ENCODE measurements around the gene ALOX12B. TPM values are rescaled to one million over a fixed set of nuclear protein-coding genes. Genes with fewer than 3 reads are reported as not detected.
"Not testable (repeated sequence)": the region's sequence is repeated elsewhere in the genome, so short reads cannot be mapped to it uniquely, and the experiment has no call there.

Gene ALOX12B
- total RNA-seq, 1 donor from 2014 or later: 1.4 TPM

DNA sequence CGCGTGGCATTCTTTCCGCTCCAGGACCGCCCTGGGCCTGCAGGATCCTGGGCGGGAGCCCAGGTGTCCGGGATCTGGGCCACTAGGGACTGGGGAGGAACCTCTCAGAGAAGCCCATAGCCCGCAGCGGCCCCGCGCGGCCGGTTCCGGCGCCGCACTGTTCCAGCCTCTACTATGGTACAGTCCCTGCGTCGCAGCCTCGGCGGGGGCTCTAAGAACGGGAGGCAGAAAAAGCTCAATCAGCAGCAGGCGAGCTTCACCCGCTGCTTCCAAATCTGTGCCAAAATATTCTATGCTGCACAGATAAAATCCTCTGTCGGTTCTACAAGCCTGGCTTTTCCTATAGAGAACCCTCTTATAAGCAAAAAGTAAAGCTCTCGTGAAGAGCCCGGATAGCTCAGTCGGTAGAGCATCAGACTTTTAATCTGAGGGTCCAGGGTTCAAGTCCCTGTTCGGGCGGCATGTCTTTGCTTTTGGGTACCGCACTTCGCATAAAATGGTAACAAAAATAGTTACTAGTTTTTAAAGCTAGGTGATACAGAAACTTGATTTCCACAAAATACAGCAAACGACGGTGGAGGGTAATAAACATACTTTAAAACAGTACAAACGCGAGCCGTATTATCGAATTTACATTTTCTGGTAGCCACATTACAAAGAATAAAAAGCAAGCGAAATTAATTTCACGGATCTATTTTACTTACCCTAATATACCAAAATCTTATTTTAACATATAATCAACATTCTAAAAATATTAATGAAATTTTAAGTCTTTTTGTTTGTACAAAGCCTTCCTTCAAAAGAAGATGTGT is 31.5 kb upstream of the ALOX12B start:
- peak; percentile 83 for DNase-seq

DNA sequence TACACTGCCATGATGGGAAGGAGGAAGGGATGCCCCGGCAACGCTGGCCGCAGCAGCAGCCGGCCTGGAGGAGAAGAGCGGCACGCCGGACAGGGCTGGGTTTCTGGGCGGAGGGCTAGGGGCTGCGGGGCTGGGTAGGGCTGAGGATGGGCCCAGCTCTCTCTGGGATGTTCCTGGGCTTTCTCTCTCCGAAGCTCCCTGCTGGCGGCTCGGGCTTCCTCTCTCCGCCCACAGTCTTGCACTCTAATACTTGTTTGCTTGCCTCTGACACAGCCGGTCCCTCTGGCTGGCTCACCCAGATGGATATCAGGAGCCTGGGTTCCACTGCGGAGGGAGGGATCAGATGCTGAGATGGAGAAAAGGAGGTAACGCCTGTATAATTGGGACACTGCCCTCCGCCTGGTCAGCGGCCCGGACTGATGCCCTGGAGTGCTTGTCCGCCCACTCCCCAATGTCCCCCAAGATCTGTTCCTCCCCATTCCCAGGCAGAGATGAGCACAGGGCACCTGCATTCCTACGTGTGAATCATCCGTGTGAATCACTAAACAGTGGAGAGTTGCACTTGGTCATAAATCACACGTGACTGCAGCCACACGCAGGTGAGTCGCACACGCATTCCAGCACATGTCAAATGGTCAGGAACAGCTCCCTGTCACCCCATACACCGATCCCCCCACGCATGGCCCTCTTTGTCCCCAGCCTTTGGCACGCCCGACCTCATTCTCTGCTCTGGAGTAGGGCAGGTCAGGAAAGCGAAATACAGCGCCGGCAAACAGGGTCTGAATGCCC is 30.7 kb upstream of the ALOX12B start, which contains the start of gene ALOXE3:
ALOXE3 (minus strand) TSS at position 535 of the 789 bp plus-strand sequence; CDS start at position 11, 524 bp downstream.
- no peak for DNase-seq

DNA sequence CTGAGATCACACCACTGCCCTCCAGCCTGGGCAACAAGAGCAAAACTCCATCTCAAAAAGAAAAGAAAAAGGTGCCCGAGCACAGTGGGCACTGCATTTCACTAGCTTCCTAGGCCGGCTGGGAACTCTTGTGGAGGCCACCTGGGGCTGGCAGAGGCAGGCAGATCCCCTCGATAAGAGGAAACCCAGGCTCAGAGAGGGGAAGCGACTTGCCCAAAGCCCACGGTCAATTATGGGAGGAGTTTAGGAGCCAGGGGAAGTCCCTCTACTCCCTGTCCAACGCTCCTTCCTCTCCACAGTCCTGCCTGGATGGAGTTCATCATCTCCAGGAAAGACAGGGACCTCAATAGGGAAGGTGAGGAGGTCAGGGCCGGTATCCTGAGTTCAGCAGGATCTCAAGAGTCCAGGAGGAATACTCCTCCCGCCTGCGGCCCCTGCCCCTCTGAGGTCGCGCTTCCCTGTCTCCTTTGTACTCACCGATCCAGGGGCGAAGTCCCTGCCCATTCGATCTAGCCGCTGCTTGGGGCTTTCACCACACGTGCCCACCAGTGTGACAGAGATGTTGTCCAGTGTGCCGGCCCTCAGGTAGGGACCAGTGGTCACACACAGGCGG is 30.0 kb upstream of the ALOX12B start:
- DNase-seq: no peak

DNA sequence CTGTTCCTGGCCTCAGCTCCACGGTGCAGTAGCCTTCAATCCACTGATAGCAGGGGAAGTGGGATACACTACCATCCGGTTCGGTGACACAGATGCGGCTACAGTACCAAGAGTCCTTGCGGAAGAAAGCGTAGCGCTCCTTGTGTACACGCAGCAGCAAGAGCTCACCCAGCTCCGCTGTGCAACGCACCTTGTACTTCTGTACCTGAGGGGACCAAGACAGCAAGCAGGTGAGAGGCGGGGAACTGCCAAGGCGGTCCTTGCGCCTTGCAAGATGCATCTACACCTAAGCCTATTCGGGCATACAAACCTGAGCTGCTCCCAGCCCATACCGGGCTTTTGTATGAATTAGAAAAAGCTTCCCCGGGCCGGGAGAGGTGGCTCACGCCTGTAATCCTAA is 29.3 kb upstream of the ALOX12B start:
- no peak for DNase-seq

DNA sequence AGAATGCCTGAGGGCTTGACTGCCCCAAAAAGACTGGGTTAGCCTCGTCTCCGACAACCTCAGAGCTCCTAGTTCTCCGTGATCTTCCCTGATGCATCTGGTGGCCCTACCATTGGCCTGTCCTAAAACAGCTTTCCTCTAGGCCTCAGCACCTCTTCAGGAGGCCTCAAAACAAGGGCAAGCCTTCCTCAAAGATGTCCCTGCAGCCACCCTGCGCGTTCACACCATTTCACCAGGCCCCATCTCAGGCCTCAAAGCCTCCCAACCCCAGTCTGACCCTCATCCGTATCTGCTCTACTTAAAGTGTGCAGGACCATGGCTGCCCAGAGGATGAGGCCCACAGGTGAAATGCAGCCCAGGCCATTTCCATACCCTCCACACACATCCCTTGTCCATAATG is 23.4 kb upstream of the ALOX12B start:
- DNase-seq: no peak

DNA sequence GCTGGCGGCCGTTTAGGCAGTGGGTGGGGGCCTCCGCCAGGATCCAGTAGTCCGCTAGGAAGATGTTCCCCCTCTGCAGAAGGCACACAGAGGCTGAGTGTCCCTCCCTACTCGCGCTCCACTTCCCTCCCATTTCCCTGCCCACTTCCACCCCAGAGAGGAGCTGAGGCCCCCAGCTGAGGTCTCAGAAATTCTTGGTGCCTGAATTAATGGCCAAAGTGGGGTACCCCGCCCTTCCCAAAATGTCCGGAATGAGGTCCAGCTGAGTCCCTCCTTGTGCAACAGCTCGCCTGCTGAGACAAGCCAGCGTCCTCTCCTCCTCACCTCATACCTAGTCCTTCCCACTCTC is 22.9 kb upstream of the ALOX12B start:
- DNase-seq: no peak

DNA sequence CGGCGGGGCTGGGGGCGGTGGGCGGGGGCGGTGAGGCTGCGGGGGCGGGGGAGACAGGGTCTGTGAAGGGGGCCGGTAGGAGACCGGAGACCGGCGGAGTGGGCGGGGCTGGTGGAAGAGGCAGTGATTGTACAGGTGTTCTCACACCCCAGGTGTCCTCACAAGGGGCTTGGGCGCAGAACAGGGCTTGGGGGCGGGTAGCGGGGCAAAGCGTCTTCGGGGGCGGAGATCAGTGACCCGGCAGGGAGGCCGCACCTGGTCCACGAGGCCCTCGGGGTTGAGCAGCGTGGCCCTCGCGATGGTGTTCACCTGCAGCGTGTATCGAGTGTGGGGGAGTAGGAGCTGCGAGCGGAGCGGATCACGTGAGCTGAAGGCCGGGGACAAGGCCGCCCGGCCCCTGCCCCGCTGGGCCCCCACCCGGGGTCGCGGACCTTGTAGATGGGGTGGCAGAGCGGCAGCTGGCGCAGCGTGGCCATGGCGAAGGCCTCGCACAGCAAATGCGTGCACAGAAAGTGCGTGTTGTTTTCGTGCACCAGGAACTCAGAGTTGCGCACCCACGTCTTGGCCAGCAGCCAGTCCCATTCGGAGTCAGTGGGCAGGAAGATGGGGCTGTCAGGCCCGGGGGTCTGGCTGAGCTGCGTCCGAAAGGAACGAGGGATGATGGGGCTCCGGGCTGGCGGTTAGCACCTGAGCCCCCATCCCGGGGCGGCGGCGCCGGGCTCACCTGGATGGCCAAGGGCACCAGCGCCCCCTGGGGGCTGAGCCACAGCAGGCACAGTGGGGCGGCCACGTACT is 22.3 kb upstream of the ALOX12B start:
- DNase-seq: no peak

DNA sequence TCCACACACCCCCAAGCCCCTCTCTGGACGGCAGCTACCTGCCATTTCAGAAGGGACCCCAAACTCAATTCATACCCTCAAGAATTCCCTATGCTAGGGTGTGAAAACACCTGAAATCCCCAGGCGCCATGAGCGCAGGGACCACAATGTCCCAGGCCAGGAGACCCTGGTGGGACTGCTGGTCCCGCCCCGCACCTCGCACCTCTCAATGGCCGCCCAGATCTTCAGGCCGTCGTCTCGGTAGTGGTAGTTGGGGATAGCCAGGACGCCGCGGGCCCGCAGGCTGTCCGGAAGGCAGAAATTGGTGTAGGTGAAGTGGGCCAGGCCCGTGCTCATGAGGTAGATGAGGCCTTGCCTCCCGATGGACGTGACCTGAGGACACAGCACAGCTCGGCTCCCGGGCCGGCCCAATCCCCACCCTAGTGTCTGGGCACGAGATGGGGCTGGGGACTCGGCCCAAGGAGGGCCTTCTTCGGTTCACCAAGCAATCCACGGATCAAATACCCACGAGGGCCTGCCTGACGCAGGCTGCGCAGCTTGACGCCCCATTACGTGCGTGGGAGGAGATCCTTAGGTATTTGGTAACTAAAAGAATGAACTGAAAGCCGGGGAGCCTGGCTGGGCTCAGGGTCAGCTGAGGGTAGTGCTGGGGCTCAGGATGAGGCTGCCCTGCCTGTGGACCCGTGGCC is 21.6 kb upstream of the ALOX12B start:
- no peak for DNase-seq

DNA sequence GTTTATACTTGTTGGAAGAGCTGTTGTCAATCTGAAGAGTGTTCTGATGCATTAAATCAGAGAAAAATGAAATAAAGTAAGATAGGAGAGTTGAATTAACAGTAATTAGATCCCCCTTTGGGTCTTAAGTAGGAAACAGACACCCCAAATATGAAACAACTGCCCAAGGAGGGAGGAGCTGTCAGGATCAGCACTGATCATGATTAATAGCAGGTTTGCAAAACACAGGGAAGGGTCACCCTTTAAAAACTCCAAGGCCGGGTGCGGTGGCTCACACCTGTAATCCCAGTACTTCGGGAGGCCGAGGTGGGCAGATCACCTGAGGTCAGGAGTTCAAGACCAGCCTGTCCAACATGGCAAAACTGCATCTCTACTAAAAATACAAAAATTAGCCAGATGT is 19.5 kb upstream of the ALOX12B start:
- not testable (repeated sequence) for DNase-seq

DNA sequence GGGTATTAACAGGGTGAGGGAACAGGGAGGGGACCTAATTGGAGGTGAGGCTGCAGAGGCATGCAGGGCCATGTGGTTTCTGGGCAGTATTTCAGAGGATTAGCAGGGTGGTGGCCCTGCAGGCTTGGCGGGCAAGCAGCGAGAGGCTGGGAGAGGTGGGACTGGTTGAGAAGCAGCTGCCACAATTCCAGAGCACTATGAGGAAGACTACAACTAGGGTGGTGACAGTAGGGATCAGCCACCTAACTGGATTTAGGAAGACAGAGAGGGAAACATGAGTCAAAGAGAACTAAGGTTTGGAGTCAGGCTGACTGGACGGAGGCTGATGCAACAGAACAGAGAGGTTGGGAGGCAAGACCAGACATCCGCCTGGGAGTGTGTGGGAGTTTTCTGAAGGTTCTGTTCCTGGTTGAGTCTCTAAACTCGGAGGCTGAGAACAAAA is 18.5 kb upstream of the ALOX12B start:
- DNase-seq: no peak

DNA sequence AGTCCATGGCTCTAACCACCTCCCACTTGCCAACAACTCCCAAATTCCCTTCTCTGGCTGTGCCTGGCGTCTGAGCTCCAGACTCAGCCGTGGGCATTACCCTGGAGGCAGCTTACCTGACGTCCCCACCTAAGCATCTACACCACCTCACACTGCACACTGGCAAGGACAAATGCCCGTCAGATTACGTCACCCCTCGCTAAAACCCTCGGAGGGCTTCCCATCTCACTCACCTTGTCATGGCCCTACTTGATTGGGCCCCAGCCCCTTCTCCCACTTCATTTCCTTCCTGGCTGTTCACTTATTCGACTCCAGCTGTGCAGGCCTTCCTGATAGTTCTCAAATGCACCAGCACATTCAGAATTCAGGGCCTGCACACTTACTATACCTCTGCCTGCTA is 17.4 kb upstream of the ALOX12B start:
- DNase-seq: no peak

DNA sequence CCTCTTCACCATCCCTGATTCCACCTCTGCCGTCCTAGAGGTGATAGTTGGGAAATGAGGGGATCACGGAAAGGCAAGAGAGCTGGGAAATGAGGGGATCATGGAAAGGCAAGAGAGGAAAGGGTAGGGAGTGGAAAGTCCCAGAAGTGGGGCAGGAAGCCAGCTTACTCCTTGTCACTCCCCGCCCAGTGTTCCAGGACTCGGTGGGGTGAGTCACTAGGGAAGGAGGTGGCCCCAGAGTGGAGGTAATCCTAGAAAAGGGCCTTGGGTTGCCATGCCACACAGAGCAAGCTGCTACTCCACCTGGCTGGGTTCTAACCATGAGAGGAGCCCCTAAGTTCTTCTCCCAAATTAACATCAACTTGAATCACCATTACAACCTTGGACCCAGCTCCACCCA is 16.0 kb upstream of the ALOX12B start:
- no peak for DNase-seq

DNA sequence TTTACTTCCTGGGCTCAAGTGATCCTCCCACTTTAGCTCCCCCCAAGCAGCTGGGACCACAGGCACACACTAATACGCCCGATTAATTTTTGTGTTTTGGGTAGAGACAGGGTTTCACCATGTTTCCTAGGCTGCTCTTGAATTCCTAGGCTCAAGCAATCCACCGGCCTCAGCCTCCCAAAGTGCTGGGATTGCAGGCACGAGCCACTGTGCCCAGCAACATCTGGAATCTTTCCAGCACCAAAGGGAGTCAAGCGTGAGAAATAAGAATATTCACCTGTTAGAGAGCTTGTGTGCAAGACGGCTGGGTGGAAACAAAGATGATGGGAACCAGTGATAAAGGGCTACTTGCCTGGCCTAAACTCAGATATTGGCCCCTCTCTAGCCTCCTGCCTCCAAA is 14.2 kb upstream of the ALOX12B start:
- DNase-seq: no peak

DNA sequence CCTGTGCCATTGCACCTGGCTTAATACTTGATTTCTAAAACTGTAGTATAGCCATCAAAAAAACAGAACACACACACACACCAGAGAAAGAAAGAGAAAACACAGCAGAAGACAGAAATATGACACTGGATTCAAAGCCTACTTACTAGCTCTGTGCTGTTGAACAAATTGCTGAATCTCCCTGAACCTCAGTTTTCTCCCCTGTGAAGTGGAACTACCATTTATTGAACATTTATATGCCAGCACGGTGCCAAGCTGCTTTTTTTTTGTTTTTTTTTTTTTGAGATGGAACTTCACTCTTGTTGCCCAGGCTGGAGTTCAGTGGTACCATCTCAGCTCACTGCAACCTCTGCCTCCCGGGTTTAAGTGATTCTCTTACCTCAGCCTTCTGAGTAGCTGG is 13.2 kb upstream of the ALOX12B start:
- no peak for DNase-seq

DNA sequence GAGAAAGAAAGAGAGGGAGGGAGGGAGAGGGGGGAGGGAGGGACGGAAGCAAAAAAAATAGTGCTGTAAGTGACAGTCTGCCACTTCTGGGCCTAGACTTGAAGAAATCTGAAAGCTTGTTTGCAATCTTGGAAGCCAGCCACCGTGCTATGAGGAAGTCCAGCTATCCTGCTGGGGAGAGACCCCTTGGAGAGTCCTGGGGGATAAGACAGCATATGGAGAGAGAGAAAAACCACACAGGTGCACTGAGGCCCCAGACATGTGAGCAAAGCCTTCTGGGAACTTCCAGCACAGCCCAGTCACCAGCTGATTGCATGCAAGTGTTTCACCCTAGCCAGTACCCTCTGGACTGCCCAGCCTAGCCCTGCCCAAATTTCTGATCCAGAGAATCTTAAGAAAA is 12.6 kb upstream of the ALOX12B start:
- no peak for DNase-seq

DNA sequence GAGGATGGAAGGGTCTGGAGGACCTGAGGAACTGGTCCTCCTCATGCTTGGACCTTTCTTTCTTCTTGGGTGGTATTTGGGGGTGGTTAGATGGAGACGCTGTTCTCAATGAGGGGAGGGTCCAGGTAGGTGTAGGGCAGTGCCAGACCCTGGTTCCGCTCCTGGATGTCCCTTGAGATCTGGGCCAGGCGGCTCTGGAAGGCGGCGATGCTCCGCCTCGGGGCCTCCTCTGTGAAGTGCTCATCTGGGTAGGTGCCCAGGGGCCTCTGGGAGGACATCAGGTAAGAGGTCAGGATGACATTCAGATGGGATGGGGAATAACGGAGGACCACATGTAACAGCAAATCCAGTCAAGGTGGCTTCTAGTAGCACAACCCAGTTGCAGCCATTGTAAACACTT is 9.0 kb upstream of the ALOX12B start:
- no peak for DNase-seq

DNA sequence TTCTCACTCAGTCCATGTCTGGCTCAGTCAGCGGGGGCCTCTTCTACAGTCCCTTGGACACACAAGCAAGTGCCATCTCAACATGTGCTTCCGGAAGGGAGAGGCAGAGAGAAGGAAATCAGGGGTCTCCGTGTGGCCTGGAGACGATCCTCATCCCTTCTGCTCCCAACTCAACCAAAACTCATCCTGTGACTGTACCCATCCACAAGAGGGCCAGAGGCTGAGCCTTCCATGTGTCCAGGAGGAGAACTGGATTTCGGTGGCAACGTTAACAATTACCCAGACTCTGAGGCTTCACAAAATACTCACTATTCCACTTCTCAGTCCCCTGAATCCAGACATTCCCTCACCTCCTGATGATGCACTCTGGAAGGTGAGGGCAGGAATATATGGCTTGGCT is 7.8 kb upstream of the ALOX12B start:
- DNase-seq: no peak

DNA sequence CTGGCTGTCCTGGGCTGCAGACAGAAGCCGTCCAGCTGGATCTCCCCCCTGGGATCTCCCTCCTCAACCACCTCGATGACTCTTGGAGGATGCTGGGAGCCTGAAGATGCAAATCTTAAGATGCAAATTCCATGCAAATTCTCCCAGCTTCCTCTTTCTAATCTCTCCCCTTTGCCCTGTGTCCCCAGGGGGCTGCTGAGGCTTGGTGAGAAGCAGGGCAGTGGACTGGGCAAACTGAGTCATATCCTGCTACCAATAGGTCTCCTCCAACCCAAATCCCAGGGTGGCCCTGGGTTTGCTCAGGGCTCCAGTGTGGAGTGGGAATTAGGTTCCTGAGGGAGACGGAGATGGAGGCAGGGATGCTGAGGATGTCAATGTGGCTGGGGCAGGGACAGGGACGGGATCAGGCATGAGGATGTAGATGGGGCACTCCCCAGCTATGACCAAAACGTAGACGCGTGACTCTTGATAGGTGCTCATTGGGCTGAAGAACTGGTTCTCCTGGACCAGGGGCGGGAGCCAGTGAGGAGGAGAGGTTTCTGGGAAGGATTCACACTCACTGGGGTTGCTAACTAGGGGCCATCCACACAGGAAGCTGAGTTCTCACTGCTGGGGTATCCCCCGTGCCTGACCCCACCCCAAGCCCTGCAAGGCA is 3.6 kb upstream of the ALOX12B start:
- DNase-seq: no peak

DNA sequence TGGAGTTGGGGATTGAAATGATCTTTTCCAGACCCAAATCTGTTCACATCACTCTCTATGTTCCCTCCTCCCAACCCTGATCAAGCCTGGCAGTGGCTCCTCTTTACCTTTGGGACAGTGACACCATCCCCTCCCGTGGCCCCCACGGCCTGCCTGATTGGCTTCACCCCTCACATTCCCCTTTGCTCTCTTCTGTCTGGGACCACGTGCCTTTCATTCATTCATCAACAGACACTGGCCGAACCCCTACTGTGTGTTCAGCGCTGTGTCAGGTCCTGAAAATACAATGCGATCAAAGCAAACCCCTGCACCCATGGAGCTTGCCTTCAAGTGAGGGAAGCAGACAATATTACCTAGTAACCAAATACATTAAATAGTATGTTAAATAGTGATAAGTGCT is 2.2 kb upstream of the ALOX12B start:
- DNase-seq: no peak

DNA sequence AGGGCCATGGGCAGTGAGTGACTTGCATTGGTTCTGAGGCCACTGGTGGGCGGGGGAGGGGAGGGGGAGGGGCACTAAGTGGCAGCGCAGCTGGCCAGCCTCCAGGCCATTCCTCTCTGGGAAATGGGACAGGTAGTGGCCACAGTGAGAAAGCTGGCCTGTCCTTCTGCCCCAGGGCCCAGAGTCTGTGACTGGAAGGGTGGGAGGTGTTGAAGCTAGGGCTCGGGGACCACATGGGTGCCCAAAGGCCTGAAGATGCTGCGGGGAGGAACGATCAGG is 375 bp upstream of the ALOX12B start:
- DNase-seq: no peak

DNA sequence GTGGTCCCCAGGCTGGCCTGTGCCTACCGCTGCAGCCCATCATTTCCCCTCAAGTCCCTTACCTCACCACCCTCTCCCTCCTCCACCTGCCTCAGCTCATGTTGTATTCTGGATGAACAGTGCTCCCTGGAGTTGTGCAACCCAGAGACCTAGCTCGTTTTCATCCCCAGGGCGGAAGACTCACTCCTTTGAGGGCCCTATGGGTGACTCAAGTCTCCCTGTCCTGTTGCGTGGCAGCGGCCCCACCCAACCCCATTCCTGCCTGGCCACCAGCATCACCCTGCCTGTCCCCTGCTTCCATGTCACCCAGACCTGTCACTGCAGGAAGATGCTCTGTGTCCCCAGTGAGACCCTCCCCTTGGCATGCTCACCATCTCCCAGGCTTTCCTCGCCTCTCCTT is 3.3 kb downstream of the ALOX12B start:
- no peak for DNase-seq

DNA sequence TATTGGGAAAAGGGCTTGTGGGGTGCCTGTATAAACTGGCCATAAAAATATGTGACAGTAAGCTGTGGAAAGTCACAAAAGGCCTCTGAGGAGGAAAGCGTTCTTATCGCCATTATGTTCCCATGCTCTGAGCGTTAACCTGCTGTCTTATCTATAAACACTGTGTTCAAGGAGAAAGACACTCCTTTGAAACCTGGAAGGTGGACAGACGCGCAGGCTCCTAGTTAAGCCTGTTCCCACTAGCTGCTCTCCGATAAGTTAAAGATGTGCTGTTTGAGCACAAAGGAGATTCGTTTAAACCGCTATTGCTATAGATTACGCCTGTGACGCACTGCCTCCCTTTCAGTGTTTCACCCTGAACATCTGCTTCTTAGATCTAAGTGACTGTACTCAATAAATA is 5.2 kb downstream of the ALOX12B start:
- DNase-seq: no peak

Data from occipital lobe (tissue), 2 donors.